K562 (cell line): Measurements from ENCODE around the gene C20orf96. TPM values are rescaled to one million over a fixed set of nuclear protein-coding genes. Genes with fewer than 3 reads are reported as not detected.

Experiments used
- BCLAF1 ChIP-seq, 2 experiments: fragments of 450-650 bp in 1 of 2; IDR thresholded peaks; 2 replicates each; pipeline ENCODE4 v1.6.1; 2011 to 2017; ENCODE audit warnings: low read depth in 2 of 2, antibody characterized with exemption in 1 of 2, borderline replicate concordance in 1 of 2, low read length in 1 of 2, mild to moderate bottlenecking in 1 of 2, mixed read lengths in 1 of 2; ENCODE audit not compliant: control insufficient read depth in 1 of 2
- CBX1 ChIP-seq: sonication (generic); IDR thresholded peaks from 2 replicates; pipeline ENCODE4 v1.6.1; 2016; ENCODE audit warnings: antibody characterized with exemption, low read depth, mild to moderate bottlenecking
- E2F6 ChIP-seq, 2 experiments: IDR thresholded peaks; 2 replicates each; pipeline ENCODE4 v1.6.1; 2011; ENCODE audit warnings: borderline replicate concordance in 1 of 2, control low read depth in 1 of 2, low read depth in 1 of 2, low read length in 1 of 2, mild to moderate bottlenecking in 1 of 2, mixed read lengths in 1 of 2, moderate library complexity in 1 of 2; ENCODE audit not compliant: insufficient read depth in 1 of 2, insufficient read length in 1 of 2, poor library complexity in 1 of 2, severe bottlenecking in 1 of 2; ENCODE audit errors: extremely low read depth in 1 of 2
- ETS2 ChIP-seq: IDR thresholded peaks from 2 replicates; pipeline ENCODE4 v1.6.1; 2016; ENCODE audit warnings: borderline replicate concordance, missing genetic modification characterization, mild to moderate bottlenecking, moderate library complexity, missing compliant biosample characterization; ENCODE audit not compliant: poor library complexity, severe bottlenecking
- FOXK1 ChIP-seq: sonication (generic); formaldehyde crosslinking; IDR thresholded peaks from 2 replicates; pipeline ENCODE4 v1.8.0; 2022; ENCODE audit warnings: missing genetic modification reagents, mild to moderate bottlenecking, borderline replicate concordance
- LARP7 ChIP-seq: fragments of 450-650 bp; IDR thresholded peaks from 2 replicates; pipeline ENCODE4 v1.6.1; 2016
- MTA3 ChIP-seq: fragments of 450-650 bp; formaldehyde crosslinking; IDR thresholded peaks from 2 replicates; pipeline ENCODE4 v1.6.1; 2017; ENCODE audit warnings: mild to moderate bottlenecking, borderline replicate concordance
- MYC ChIP-seq, 2 experiments: fragments of 250-450 bp in 1 of 2; sonication (Bioruptor Pico) in 1 of 2; IDR thresholded peaks; 2 replicates each; pipeline versions ENCODE4 v1.5.1 to v1.6.1; 2012 to 2021; ENCODE audit warnings: low read depth in 2 of 2, borderline replicate concordance in 1 of 2, improper control_type of control experiment in 1 of 2, low read length in 1 of 2, mild to moderate bottlenecking in 1 of 2, moderate library complexity in 1 of 2
- PHB ChIP-seq: fragments of 250-450 bp; sonication (Bioruptor Pico); IDR thresholded peaks from 2 replicates; pipeline ENCODE4 v1.5.0; 2021
- PHF8 ChIP-seq: fragments of 200-600 bp; sonication (generic); IDR thresholded peaks from 2 replicates; pipeline ENCODE4 v1.6.1; 2012; ENCODE audit warnings: mixed run types, mild to moderate bottlenecking, inconsistent platforms, low read length, moderate library complexity, borderline replicate concordance
- POLR2G ChIP-seq: fragments of 200-400 bp; formaldehyde crosslinking; IDR thresholded peaks from 2 replicates; pipeline ENCODE4 v1.6.1; 2017; ENCODE audit warnings: low read depth, mild to moderate bottlenecking, antibody characterized with exemption, low read length, moderate library complexity
- RBFOX2 ChIP-seq: fragments of 200-400 bp; formaldehyde crosslinking; IDR thresholded peaks from 2 replicates; pipeline ENCODE4 v1.6.1; 2017; ENCODE audit warnings: low read depth, mild to moderate bottlenecking, low read length, moderate library complexity
- SAP30 ChIP-seq: fragments of 200-600 bp; sonication (generic); IDR thresholded peaks from 2 replicates; pipeline ENCODE4 v1.6.1; 2012; ENCODE audit warnings: borderline replicate concordance, low read depth, mild to moderate bottlenecking, moderate library complexity, low read length, control low read depth, inconsistent platforms; ENCODE audit not compliant: insufficient read depth, poor library complexity, severe bottlenecking
- SIN3A ChIP-seq, 2 experiments: fragments of 150-350 bp in 1 of 2; IDR thresholded peaks; 2 replicates each; pipeline ENCODE4 v1.6.1; 2011 to 2016; ENCODE audit warnings: borderline replicate concordance in 2 of 2, low read depth in 2 of 2, low read length in 2 of 2, mild to moderate bottlenecking in 2 of 2, moderate library complexity in 2 of 2; ENCODE audit not compliant: control insufficient read depth in 1 of 2
- TSC22D4 ChIP-seq: fragments of 450-650 bp; IDR thresholded peaks from 2 replicates; pipeline ENCODE4 v1.6.1; 2016; ENCODE audit warnings: missing genetic modification characterization, missing biosample characterization, control low read depth
- UBTF ChIP-seq, 2 experiments: IDR thresholded peaks; 2 replicates each; pipeline ENCODE4 v1.6.1; 2012; ENCODE audit warnings: improper control_type of control experiment in 2 of 2, low read depth in 2 of 2, low read length in 2 of 2, borderline replicate concordance in 1 of 2
- ZSCAN29 ChIP-seq: fragments of 450-650 bp; IDR thresholded peaks from 2 replicates; pipeline ENCODE4 v1.6.1; 2017
- polyA plus RNA-seq, 8 experiments: library from polyadenylated mRNA; depleted of rRNA in 4 of 8; stranded (reverse) in 5 of 8; unstranded in 3 of 8; fragments of >200 nt; fragmentation: Nextera tagmentation in 2 of 8; fragmentation: Illumina TruSeq in 1 of 8; extraction: Ambion mirVana in 2 of 8; extraction: Trizol in 1 of 8; gene quantifications; 2 replicates each; pipeline versions ENCODE4 v1.2.1 to v1.2.3, GENCODE V29; 2011 to 2014; ENCODE audit warnings: inconsistent platforms in 1 of 8, missing spikeins in 1 of 8
- total RNA-seq, 7 experiments: library from RNA; depleted of rRNA in 6 of 7; stranded (reverse); fragments of >200 nt in 6 of 7; fragmentation: Illumina TruSeq in 2 of 7; extraction: Trizol in 2 of 7; gene quantifications; 2 replicates each; pipeline versions ENCODE4 v1.2.1 to v1.2.3, GENCODE V29; 2011 to 2021; ENCODE audit warnings: low replicate concordance in 1 of 7

The C20orf96 gene
- total and polyA plus RNA-seq, 9 of the 15 experiments (the other 6 are each of a cell fraction or from before 2014, with no cell fraction given) = 1.7 to 11.7 (median 4.2) TPM

GRCh38 chr20:325889-326644 lies 35.5 kb upstream of the C20orf96 start (continued):
- peak in 1 of 2 experiments; percentile 62 for TF ChIP-seq E2F6 (IDR thresholded peaks at IDR 0.05; ENCODE audit: borderline replicate concordance in 1 of 2, extremely low read depth in 1 of 2, insufficient read depth in 1 of 2, insufficient read length in 1 of 2, low read depth in 1 of 2, low read length in 1 of 2, poor library complexity in 1 of 2, severe bottlenecking in 1 of 2)
- 0 out of 4 replicates have a peak, but pooled peaks have one; percentile 58 to 78 for TF ChIP-seq UBTF (IDR thresholded peaks at IDR 0.05; ENCODE audit: borderline replicate concordance in 1 of 2, low read depth in 2 of 2, low read length in 2 of 2)
- no peak for TF ChIP-seq PHB
- TF ChIP-seq PHF8 = peak; percentile 60; the same call in 1 of the 2 replicates
- TF ChIP-seq TSC22D4 = no peak
- peak; percentile 73 for TF ChIP-seq RBFOX2
- TF ChIP-seq MTA3 = 0 out of 2 replicates have a peak, but pooled peaks have one; percentile 45
- no peak for TF ChIP-seq ETS2
- no peak for TF ChIP-seq FOXK1
- TF ChIP-seq CBX1 = peak; percentile 17; the same call in 1 of the 2 replicates
- no peak for TF ChIP-seq SAP30
- peak; percentile 39 to 44; a peak in 3 of 4 replicates for TF ChIP-seq SIN3A (IDR thresholded peaks at IDR 0.05; ENCODE audit: borderline replicate concordance in 2 of 2, control insufficient read depth in 1 of 2, low read depth in 2 of 2, low read length in 2 of 2)
- no peak for TF ChIP-seq ZSCAN29
- no peak for TF ChIP-seq BCLAF1 (IDR thresholded peaks at IDR 0.05; ENCODE audit: borderline replicate concordance in 1 of 2, control insufficient read depth in 1 of 2, low read depth in 2 of 2, low read length in 1 of 2)
- no peak for TF ChIP-seq LARP7
- peak; percentile 70 for TF ChIP-seq MYC (IDR thresholded peaks at IDR 0.05; ENCODE audit: low read depth, low read length)
- no peak for TF ChIP-seq MYC (CRISPR knock-in tag; IDR thresholded peaks at IDR 0.05; ENCODE audit: borderline replicate concordance, low read depth)
- TF ChIP-seq POLR2G = peak; percentile 65
